Measurements from ENCODE around the gene SCGB2A2.

SCGB2A2 gene

GRCh38 chr11:62241095-62241494 is 28.9 kb upstream of the SCGB2A2 start:
- no peak for DNase-seq (ENCODE audit: low read depth)
- TF ChIP-seq CTCF (IDR thresholded peaks at IDR 0.05; ENCODE audit: insufficient read depth, low read depth, low read length, missing control alignments), result no peak
- no peak overlapping the region for H3K4me3 ChIP-seq (ENCODE audit: low read length)

GRCh38 chr11:62242021-62242420 is 27.9 kb upstream of the SCGB2A2 start, which contains the start of gene SCGB1D2:
Gene SCGB1D2 (plus strand): TSS chr11:62242239. CDS start chr11:62242308, 69 bp downstream.
- no peak for TF ChIP-seq CTCF (IDR thresholded peaks at IDR 0.05; ENCODE audit: insufficient read depth, low read depth, low read length, missing control alignments)

GRCh38 chr11:62245271-62245753 is 24.6 kb upstream of the SCGB2A2 start:
- no peak for TF ChIP-seq CTCF (IDR thresholded peaks at IDR 0.05; ENCODE audit: insufficient read depth, low read depth, low read length, missing control alignments)
- H3K4me3 ChIP-seq (ENCODE audit: low read length), result no peak overlapping the region
- peak; percentile 64 for DNase-seq (ENCODE audit: low read depth)

More at GRCh38 chr11:62242021-62242420, 27.9 kb upstream of the SCGB2A2 start, which contains the start of gene SCGB1D2:
- no peak within 1 kb of the TSS for H3K4me3 ChIP-seq (ENCODE audit: low read length)
- DNase-seq (ENCODE audit: low read depth), result peak; percentile 60

GRCh38 chr11:62251698-62252097 is 18.3 kb upstream of the SCGB2A2 start:
- H3K4me3 ChIP-seq (ENCODE audit: low read length), result no peak overlapping the region
- no peak for DNase-seq (ENCODE audit: low read depth)
- no peak for TF ChIP-seq CTCF (IDR thresholded peaks at IDR 0.05; ENCODE audit: insufficient read depth, low read depth, low read length, missing control alignments)

- TF ChIP-seq CTCF (IDR thresholded peaks at IDR 0.05; ENCODE audit: insufficient read depth, low read depth, low read length, missing control alignments), result no peak
- DNase-seq (ENCODE audit: low read depth), result no peak
- no peak overlapping the region for H3K4me3 ChIP-seq (ENCODE audit: low read length)
These were observed 15.9 kb upstream of the SCGB2A2 start for GRCh38 chr11:62253999-62254542.

- peak; percentile 32 for DNase-seq (ENCODE audit: low read depth)
- TF ChIP-seq CTCF (IDR thresholded peaks at IDR 0.05; ENCODE audit: insufficient read depth, low read depth, low read length, missing control alignments), result no peak
- no peak overlapping the region for H3K4me3 ChIP-seq (ENCODE audit: low read length)
These were observed 13.7 kb upstream of the SCGB2A2 start for GRCh38 chr11:62256281-62256680.

All from epithelial cell of esophagus (primary cell).